ENCODE measurements around the gene PRLR. TPM values are rescaled to one million over a fixed set of nuclear protein-coding genes. Genes with fewer than 3 reads are reported as not detected.
"Not testable (repeated sequence)": the region's sequence is repeated elsewhere in the genome, so short reads cannot be mapped to it uniquely, and the experiment has no call there.

PRLR gene
- total RNA-seq, 1 donor from 2014 or later, result 0.21 TPM

DNA sequence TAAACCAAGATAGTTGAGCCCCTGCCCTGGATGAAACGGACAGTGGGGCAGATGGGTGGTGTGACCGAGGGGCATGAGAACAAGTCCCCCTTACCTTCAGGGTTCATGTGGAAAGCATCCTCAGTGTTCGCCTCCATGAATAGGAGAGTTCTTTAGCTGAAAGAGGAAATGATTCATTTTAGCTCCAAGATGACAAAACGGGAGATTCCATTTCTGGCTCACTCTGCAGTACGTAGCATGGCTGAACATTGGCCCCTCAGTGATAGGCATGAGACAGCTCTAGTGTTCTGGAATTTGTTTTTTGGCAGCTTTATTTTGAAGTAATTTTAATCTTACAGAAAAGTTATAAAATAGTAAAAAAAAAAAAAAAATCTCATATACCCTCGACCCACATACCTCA, 112.3 kb downstream of the PRLR start:
- Mint-ChIP-seq H3K36me3 (ENCODE audit: low read depth, unreplicated experiment) (no peaks in the 10 kb centered on the region), H3K27ac (ENCODE audit: unreplicated experiment) (no peak overlapping the region), H3K4me3 (ENCODE audit: unreplicated experiment) (no peak overlapping the region), H3K27me3 (ENCODE audit: unreplicated experiment) (no peaks in the 10 kb centered on the region), H3K4me1 (ENCODE audit: unreplicated experiment) (no peaks in the 10 kb centered on the region), H3K9me3 (ENCODE audit: unreplicated experiment) (no peaks in the 10 kb centered on the region)
- DNase-seq (ENCODE audit: low spot score), result no peak
- TF ChIP-seq, protein P1, sequence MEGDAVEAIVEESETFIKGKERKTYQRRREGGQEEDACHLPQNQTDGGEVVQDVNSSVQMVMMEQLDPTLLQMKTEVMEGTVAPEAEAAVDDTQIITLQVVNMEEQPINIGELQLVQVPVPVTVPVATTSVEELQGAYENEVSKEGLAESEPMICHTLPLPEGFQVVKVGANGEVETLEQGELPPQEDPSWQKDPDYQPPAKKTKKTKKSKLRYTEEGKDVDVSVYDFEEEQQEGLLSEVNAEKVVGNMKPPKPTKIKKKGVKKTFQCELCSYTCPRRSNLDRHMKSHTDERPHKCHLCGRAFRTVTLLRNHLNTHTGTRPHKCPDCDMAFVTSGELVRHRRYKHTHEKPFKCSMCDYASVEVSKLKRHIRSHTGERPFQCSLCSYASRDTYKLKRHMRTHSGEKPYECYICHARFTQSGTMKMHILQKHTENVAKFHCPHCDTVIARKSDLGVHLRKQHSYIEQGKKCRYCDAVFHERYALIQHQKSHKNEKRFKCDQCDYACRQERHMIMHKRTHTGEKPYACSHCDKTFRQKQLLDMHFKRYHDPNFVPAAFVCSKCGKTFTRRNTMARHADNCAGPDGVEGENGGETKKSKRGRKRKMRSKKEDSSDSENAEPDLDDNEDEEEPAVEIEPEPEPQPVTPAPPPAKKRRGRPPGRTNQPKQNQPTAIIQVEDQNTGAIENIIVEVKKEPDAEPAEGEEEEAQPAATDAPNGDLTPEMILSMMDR (IDR thresholded peaks at IDR 0.05; ENCODE audit: unreplicated experiment), result no peak

DNA sequence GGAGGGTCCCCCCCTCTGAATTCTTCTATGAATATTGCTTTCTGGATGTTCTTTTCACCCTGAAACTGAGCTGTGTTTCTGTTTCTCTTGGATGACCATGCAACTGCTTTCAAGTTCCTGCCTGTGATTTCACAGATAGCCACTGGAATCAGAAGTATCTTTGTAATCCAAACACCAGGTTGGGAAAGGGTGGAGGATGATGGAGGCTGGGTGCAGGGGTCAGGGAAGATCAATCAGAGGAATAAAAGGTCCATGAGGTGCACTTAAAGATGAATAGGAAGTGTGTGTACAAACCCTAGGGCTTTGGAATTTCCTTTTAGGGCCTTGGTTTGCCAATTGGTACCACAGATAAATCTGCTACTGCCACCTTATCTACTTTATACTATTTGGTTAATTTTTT, 114.4 kb downstream of the PRLR start:
- no peaks in the 10 kb centered on the region for H3K27me3 Mint-ChIP-seq (ENCODE audit: unreplicated experiment)
- H3K9me3 Mint-ChIP-seq (ENCODE audit: unreplicated experiment), result no peaks in the 10 kb centered on the region
- TF ChIP-seq, protein P1 (IDR thresholded peaks at IDR 0.05; ENCODE audit: unreplicated experiment), result no peak
- no peak overlapping the region for H3K27ac Mint-ChIP-seq (ENCODE audit: unreplicated experiment)
- H3K4me3 Mint-ChIP-seq (ENCODE audit: unreplicated experiment), result no peak overlapping the region
- DNase-seq (ENCODE audit: low spot score), result no peak
- H3K4me1 Mint-ChIP-seq (ENCODE audit: unreplicated experiment), result no peaks in the 10 kb centered on the region
- no peaks in the 10 kb centered on the region for H3K36me3 Mint-ChIP-seq (ENCODE audit: low read depth, unreplicated experiment)

DNA sequence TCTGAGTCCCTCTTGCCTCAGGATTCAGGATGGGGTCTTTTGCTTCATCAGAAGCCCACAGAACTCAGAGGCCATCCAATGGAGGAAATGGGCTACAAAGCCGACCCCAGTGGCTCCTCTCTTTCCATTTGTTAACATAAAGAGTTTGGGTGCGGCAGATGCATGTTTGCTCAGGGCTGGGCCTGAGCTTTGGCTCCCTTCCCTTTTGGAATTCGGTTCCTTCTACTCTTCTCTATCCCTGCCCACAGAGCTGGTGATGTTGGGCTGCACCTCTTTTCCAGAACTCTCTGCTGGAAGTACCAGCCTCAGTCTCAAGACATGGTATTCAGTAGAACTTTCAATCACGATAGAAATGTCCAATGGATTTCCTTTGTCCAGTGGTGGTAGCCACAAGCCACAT, 115.6 kb downstream of the PRLR start:
- no peak overlapping the region for H3K4me3 Mint-ChIP-seq (ENCODE audit: unreplicated experiment)
- H3K27ac Mint-ChIP-seq (ENCODE audit: unreplicated experiment), result no peak overlapping the region
- TF ChIP-seq, protein P1 (IDR thresholded peaks at IDR 0.05; ENCODE audit: unreplicated experiment), result no peak
- H3K27me3 Mint-ChIP-seq (ENCODE audit: unreplicated experiment), result no peaks in the 10 kb centered on the region
- H3K36me3 Mint-ChIP-seq (ENCODE audit: low read depth, unreplicated experiment), result no peaks in the 10 kb centered on the region
- DNase-seq (ENCODE audit: low spot score), result no peak
- H3K4me1 Mint-ChIP-seq (ENCODE audit: unreplicated experiment), result no peaks in the 10 kb centered on the region
- no peaks in the 10 kb centered on the region for H3K9me3 Mint-ChIP-seq (ENCODE audit: unreplicated experiment)

DNA sequence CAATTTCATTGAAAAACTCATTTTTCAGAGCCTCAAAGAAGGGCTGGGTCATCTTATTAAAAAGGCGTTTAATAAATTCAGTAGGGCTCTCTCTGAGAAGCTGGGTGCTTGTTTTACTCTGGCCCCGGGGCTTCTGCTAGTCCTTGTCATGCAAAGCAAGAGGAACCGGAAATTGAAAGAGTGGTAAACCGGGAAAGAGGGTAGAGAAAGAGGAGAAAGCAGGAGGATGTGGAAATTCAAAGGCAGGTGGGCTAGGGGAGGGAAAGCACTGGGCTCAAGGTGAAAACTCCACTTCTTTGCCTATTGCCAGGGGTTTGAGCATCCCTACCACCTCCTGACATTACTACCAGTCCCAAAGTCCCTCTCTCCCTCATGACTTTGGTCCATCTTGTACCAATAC, 118.0 kb downstream of the PRLR start:
- Mint-ChIP-seq H3K36me3 (ENCODE audit: low read depth, unreplicated experiment) (no peaks in the 10 kb centered on the region), H3K27ac (ENCODE audit: unreplicated experiment) (no peak overlapping the region), H3K27me3 (ENCODE audit: unreplicated experiment) (no peaks in the 10 kb centered on the region), H3K4me3 (ENCODE audit: unreplicated experiment) (no peak overlapping the region), H3K9me3 (ENCODE audit: unreplicated experiment) (no peaks in the 10 kb centered on the region), H3K4me1 (ENCODE audit: unreplicated experiment) (no peaks in the 10 kb centered on the region)
- TF ChIP-seq, protein P1 (IDR thresholded peaks at IDR 0.05; ENCODE audit: unreplicated experiment), result no peak
- DNase-seq (ENCODE audit: low spot score), result no peak

DNA sequence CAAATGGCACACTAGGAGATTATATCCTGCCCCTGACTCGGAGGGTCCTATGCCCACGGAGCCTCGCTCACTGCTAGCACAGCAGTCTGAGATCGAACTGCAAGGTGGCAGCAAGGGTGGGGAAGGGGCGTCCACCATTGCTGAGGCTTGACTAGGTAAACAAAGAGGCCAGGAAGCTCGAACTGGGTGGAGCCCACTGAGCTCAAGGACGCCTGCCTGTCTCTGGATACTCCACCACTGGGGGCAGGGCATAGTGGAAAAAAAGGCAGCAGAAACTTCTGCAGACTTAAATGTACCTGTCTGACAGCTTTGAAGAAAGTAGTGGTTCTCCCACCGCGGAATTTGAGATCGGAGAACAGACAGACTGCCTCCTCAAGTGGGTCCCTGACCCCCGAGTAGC, 125.7 kb downstream of the PRLR start:
- DNase-seq (ENCODE audit: low spot score); H3K27me3 Mint-ChIP-seq (ENCODE audit: unreplicated experiment); H3K4me1 Mint-ChIP-seq (ENCODE audit: unreplicated experiment); H3K9me3 Mint-ChIP-seq (ENCODE audit: unreplicated experiment); H3K4me3 Mint-ChIP-seq (ENCODE audit: unreplicated experiment); H3K36me3 Mint-ChIP-seq (ENCODE audit: low read depth, unreplicated experiment); H3K27ac Mint-ChIP-seq (ENCODE audit: unreplicated experiment): not testable (repeated sequence)
